GM20431 (cell line): ENCODE results near the gene ADGRB2.

Source experiments
- in situ Hi-C: fragments of 300-500 bp; cut with MseI, MboI; formaldehyde crosslinking; loops from one replicate; pipeline ENCODE4 v1.15.0; 2020; ENCODE audit warnings: low sequenced_read_pairs; ENCODE audit not compliant: unreplicated experiment

The ADGRB2 gene

GRCh38 chr1:31768939-31769704 lies 5.0 kb upstream of the ADGRB2 start:
- in situ Hi-C loops: no loop called here

- in situ Hi-C loops: no loop called here
Observed at GRCh38 chr1:31768407-31768907, 4.3 kb upstream of the ADGRB2 start.

- in situ Hi-C loops: no loop called here
Observed at GRCh38 chr1:31767225-31767624, 3.1 kb upstream of the ADGRB2 start.

DNA sequence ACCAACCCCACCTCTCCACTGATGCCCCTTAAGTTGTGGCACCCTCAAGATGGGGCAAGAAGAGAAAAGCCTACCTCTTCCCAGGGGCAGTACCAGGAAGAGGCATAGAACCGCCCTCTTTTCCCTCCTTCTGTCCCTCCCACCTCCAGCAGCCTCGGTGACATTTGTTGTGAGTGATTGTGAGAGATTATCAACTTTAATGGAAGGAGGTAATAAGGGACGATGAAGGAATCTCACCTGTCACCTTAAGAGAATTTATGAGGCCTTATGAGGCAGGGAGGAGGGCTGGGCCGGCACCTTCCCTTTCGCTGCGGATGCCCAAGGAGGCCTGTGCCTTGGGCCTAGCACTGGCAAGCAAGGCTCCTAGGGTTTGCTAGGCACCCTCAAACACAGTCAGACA lies 1.4 kb upstream of the ADGRB2 start:
- in situ Hi-C loops: no loop called here

DNA sequence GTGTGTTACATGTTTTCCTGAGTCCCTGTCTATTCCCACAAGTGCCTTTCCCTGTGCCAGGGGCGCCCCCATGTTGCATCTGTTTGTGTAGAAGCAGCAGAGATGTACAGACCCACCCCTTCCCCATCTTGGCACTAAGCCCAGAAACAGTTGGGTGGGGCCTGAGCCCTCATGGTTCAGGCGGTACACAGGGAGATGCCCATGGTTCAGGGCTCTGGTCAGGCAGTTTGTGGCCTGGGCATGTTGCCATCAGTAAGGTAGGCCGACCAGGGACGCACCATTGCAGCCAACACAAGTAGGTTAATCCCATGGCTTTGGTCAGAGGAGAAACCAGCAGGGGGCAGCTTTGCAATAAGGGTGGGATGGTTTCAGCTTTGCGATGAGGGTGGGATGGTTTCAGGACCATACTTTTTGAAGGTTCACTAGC lies 914 bp upstream of the ADGRB2 start:
- in situ Hi-C loops: no loop called here

DNA sequence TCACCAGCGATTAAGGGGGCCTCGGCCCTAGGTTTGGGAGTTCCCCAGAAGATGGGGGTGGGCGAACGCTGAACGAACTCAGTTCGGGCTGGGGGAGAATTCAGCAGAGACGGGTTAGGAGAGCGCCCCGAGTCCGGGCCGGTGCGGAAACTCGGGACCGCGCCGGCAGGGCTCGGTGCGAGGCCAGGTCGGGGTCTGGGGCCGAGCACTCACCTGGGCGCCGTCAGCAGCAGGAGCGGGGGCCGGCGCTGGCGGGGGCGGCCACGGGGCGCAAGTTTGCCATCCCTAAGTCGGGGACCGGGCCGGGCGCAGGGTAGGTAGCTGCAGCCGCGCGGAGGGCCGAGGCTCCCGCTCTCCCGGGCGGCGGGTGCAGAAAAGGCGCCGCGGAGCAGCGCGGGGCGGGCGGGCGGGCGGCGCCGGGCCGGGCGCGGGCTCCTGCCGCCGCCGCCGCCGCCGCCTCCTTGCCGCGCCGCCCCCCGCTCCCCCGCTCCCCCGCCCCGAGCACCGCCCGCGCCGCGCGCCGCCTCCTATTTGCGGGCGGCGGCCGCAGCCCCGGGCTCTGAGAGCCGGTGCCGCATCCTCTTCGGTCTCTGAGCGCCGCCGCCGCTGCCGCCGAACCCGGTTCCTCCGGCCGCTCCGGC lies 349 bp downstream of the ADGRB2 start:
- in situ Hi-C loops: no loop called here

- in situ Hi-C loops: no loop called here
Observed at GRCh38 chr1:31762726-31763670, 1.1 kb downstream of the ADGRB2 start.

GRCh38 chr1:31762323-31762722 lies 1.8 kb downstream of the ADGRB2 start:
- in situ Hi-C loops: no loop called here

DNA sequence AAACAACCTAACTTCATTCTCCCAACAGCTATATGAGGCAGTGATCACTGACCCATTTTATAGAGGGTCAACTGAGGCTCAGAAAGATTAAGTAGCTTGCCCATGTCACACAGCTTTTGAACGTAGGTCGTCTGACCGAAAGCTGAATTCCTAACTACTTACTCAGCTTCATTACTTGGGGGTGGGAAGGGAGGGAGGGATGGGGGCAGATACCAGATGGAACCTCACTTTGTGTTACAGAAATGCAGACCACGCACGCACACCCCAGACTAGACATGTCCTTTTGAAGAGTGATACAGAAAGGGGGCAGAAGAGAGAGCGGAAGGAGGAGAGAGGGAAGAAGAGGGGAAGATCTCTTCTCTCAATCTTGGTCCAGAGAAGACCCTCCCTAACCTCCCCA lies 2.3 kb downstream of the ADGRB2 start:
- in situ Hi-C loops: no loop called here

DNA sequence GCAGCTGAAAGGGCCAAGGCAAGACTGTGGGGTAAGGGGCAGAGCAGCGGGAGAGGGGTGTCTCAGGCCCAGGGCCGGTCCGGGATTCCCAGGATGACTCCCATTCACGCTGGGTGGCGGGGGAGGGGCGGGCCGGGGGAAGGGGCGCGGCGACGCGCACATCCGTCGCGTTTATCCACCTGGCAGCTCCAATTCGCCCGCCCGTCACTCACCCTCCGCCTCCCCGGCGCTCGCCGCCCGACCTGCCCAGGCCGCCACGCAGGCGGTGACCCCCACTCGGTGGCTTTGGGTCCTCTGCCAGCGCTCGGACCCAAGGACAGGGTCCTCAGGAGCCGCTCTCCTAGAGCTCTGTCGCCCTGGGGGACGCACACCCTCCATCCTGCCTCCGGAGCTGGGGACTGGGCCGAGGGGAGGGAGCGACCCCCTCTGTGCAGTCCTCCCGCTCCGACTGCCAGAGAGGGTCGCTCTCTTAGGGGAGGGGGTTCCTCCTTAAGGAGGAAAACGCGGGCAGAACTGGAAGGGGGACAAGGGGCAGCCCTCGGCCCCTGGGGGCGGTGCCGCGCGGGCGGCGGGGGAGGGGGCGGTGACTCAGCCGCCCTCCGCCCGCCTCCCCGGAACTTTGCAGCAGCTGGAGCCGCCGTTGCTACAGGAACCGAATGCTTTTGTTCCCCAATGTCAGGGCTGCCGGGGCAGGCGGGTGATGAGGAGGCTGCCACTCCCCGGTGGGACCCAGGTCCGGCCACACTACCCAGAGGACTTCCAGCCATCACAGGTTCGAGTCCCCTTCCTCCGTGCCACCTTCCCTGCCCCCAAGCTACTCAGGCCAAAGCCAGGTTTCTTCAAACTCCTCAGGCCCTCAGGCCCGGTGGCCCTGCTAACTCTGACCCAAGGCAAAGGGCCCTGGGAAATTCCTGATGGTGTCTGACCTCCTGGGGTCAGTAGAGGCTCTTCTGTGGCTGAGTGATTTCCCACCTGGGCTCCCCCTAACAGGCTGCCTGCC lies 3.4 kb downstream of the ADGRB2 start:
- in situ Hi-C loops: no loop called here

- in situ Hi-C loops: no loop called here
Observed at GRCh38 chr1:31759298-31760023, 4.7 kb downstream of the ADGRB2 start.

DNA sequence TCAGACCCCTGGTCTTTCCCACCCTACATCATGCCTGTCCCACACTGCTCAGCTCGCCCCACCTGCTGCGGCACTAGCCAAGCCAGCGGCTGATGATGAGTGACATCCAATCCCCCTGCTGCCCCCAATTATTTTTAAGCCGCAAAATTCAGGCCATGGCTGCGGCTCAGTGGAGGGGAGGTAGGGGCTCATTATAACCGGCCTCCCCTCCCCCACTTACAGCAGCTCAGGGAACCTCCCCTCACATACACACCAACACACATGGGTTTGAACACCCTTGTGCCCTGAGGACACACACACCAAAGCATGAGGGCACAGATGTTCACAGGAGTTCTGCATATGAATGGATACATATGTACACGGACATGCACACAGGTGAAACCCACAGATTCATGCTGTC lies 5.3 kb downstream of the ADGRB2 start:
- in situ Hi-C loops: no loop called here

- in situ Hi-C loops: no loop called here
Observed at GRCh38 chr1:31757989-31758388, 6.2 kb downstream of the ADGRB2 start.

DNA sequence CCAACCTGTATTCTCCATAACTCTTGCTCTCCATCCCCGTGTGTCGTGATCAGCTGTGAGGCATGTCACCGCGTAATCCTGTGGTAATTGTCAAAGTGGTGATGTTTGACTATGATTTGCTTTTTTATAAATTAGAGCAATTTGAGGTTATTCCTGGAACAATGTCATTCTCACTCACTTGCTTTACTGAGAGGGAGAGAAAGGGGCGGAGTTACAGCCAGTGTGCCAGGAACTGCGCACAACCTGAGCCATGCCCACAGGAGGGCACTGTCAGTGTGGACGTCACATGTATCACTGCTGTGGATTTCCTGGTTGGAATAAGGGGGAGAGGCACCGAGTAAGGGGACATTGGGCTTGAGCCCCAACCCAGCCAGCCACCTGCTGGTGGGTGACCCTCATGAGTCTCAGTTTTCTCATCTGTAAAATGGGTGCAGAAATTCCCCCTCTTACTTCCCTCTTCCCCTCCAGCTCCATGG lies 6.9 kb downstream of the ADGRB2 start:
- in situ Hi-C loops: no loop called here

GRCh38 chr1:31756578-31756977 lies 7.6 kb downstream of the ADGRB2 start:
- in situ Hi-C loops: no loop called here

GRCh38 chr1:31755850-31756492 lies 8.2 kb downstream of the ADGRB2 start:
- in situ Hi-C loops: no loop called here

DNA sequence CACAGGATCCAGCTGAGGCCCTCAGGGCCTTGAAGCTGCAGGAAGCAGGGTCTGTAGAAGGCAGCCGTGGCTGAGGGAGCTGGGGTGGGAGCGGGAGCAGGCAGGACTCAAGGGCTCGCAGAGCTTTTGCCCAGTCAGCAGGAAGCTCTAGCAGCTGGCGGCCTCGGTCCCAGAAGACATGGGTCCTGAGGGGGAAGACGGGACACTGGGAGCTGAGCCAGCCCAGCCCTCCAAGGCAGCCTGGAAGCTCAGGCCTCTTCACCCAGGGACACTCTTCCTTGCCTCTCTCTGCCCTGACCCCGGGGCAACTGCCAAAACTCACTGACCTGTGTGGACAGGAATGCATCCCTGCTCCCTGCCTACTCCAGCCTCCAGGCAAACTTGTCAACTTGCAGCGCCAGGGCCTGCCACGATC lies 8.9 kb downstream of the ADGRB2 start:
- in situ Hi-C loops: no loop called here

DNA sequence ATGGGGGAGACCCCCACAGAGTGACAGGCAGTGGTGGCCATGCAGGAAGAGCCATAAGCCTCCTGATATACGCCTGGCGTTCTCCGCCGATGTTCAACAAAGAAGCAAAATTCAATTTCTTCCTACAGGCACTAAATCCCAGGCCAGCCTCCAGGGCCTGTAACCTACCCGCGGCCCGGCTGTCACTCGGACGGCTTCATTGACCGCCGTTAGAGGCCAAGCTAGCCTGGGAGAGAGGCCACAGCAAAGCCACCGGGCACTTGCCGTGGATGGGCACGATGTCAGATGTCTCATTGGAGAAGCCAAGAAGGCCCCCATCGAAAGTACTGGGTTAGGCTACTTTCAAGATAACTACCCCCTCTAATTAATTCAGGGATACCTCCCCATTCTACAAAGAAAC lies 9.7 kb downstream of the ADGRB2 start:
- in situ Hi-C loops: no loop called here
